ENCODE data around the gene TRIM59. TPM values are rescaled to one million over a fixed set of nuclear protein-coding genes. Genes with fewer than 3 reads are reported as not detected.

Gene TRIM59
- 6.0 to 9.5 TPM (median 8.1 TPM) in 5 replicates for total RNA-seq (2022; extraction: Qiagen RNA extraction; ENCODE audit: low read depth)

GRCh38 chr3:160449636-160450598, at the start of gene TRIM59:
Gene TRIM59, minus strand, starts transcription at chr3:160449786. Its CDS starts 10,603 bp downstream, at chr3:160439183.

DNA sequence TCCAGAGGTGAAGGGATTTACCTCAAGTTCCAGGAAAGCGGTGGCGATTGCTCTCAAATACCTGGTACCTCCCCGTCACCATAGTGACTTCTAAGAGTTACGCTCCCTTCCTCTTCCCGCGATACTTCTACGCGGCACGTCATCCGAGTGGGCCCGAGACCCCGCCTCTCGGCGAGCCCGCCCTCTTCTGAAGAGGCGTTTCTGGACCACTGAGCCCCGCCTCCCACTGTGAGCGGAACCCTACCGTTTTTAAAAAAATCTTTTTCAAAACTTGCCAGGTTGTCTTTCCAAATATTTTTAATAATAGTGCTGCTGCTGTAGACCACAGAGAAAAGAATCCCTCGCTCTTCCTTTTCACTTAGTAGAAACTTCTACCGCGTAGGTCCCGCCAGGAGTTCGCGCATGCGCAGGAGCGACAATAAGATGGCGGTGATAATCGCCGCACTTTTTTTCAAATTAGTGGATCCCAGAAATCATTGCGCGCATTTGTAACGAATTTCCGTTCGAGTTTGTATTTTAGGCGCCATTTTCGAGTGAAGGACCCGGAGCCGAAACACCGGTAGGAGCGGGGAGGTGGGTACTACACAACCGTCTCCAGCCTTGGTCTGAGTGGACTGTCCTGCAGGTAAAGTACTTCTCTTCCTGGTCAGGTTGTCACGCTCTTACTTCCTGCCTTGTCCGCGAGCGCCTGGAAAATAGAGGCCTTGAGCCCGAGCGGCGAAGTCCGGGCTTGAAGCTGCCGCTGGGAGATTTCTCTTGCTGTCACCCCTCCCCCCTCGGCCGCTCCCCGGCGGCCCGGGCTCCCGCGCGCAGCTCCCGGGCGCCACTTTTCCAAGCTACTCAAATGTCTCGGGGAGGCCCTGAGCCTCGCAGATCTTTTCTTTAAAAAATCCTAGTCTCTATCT, 50.2 kb downstream of the TRIM59 start, which contains the start of the genes IFT80 and SMC4:
Gene IFT80 (minus strand): TSS at position 101 of the 905 bp plus-strand sequence. CDS start 14,625 bp downstream, outside the sequence.
Gene SMC4 (plus strand): TSS at position 526 of the 905 bp plus-strand sequence. CDS start 1,177 bp downstream, outside the sequence.

Other genes with a start within 250 kb of the TRIM59 start
- 1.5 to 2.1 TPM (median 1.8 TPM) in 5 replicates for gene C3orf80, start 224.4 kb downstream of the TRIM59 start, total RNA-seq (2022; extraction: Qiagen RNA extraction; ENCODE audit: low read depth)
- 7.5 to 14.6 TPM (median 13.8 TPM) in 5 replicates for gene IFT80, start 50.6 kb downstream of the TRIM59 start, total RNA-seq (2022; extraction: Qiagen RNA extraction; ENCODE audit: low read depth)
- 71.1 to 119 TPM (median 100 TPM) in 5 replicates for gene SMC4, start 50.1 kb downstream of the TRIM59 start, total RNA-seq (2022; extraction: Qiagen RNA extraction; ENCODE audit: low read depth)
- 25.4 to 42.7 TPM (median 31.6 TPM) in 5 replicates for gene KPNA4, start 115.8 kb upstream of the TRIM59 start, total RNA-seq (2022; extraction: Qiagen RNA extraction; ENCODE audit: low read depth)
- gene ARL14, start 227.4 kb upstream of the TRIM59 start, total RNA-seq (2022; extraction: Qiagen RNA extraction; ENCODE audit: low read depth): 0.42 to 0.93 TPM (median 0.58 TPM) in 5 replicates

Data from A549 treated with ZK216348 at 1 μM for 4 hours (cell line).